ENCODE measurements around the gene ZNF423.

- TF ChIP-seq, protein P1, sequence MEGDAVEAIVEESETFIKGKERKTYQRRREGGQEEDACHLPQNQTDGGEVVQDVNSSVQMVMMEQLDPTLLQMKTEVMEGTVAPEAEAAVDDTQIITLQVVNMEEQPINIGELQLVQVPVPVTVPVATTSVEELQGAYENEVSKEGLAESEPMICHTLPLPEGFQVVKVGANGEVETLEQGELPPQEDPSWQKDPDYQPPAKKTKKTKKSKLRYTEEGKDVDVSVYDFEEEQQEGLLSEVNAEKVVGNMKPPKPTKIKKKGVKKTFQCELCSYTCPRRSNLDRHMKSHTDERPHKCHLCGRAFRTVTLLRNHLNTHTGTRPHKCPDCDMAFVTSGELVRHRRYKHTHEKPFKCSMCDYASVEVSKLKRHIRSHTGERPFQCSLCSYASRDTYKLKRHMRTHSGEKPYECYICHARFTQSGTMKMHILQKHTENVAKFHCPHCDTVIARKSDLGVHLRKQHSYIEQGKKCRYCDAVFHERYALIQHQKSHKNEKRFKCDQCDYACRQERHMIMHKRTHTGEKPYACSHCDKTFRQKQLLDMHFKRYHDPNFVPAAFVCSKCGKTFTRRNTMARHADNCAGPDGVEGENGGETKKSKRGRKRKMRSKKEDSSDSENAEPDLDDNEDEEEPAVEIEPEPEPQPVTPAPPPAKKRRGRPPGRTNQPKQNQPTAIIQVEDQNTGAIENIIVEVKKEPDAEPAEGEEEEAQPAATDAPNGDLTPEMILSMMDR (conservative IDR thresholded peaks at IDR 0.05; ENCODE audit: low read depth, low read length) = no peak
- no peak for TF ChIP-seq EZH2 (IDR thresholded peaks at IDR 0.05; ENCODE audit: borderline replicate concordance, low read depth, low read length, poor library complexity, severe bottlenecking)
Measured at GRCh38 chr16:49487746-49488145, 368.2 kb downstream of the ZNF423 start.
